Fibroblast of peridontal ligament (primary cell): ENCODE results near the gene ACSL1.

Experiments used
- DNase-seq: peaks from one replicate; pipeline ENCODE4 v3.0.0-alpha.2; 2010; ENCODE audit errors: extremely low read depth

Gene ACSL1

GRCh38 chr4:184811526-184812198 is 14.1 kb downstream of the ACSL1 start:
- no peak for DNase-seq

GRCh38 chr4:184810720-184811119 is 15.0 kb downstream of the ACSL1 start:
- no peak for DNase-seq

GRCh38 chr4:184808713-184809050 is 17.1 kb downstream of the ACSL1 start:
- DNase-seq: peak; percentile 17

- peak; percentile 55 for DNase-seq
Observed at GRCh38 chr4:184807797-184808712, 17.7 kb downstream of the ACSL1 start.

- DNase-seq: no peak
Observed at GRCh38 chr4:184807256-184807655, 18.5 kb downstream of the ACSL1 start.

- no peak for DNase-seq
Observed at GRCh38 chr4:184806711-184807110, 19.1 kb downstream of the ACSL1 start.

- DNase-seq: no peak
Observed at GRCh38 chr4:184806229-184806550, 19.6 kb downstream of the ACSL1 start.

- no peak for DNase-seq
Observed at GRCh38 chr4:184805462-184806228, 20.1 kb downstream of the ACSL1 start.

GRCh38 chr4:184804621-184805020 is 21.1 kb downstream of the ACSL1 start:
- DNase-seq: no peak

- DNase-seq: no peak
Observed at GRCh38 chr4:184803874-184804273, 21.9 kb downstream of the ACSL1 start.

- no peak for DNase-seq
Observed at GRCh38 chr4:184803133-184803532, 22.6 kb downstream of the ACSL1 start.

- DNase-seq: peak; percentile 93
Observed at GRCh38 chr4:184802697-184803015, 23.1 kb downstream of the ACSL1 start.

- DNase-seq: peak; percentile 58
Observed at GRCh38 chr4:184801781-184802696, 23.7 kb downstream of the ACSL1 start.

GRCh38 chr4:184798504-184798903 is 27.3 kb downstream of the ACSL1 start:
- no peak for DNase-seq

- DNase-seq: no peak
Observed at GRCh38 chr4:184796906-184797305, 28.9 kb downstream of the ACSL1 start.

- no peak for DNase-seq
Observed at GRCh38 chr4:184795214-184795844, 30.4 kb downstream of the ACSL1 start.

GRCh38 chr4:184794470-184794869 is 31.3 kb downstream of the ACSL1 start:
- DNase-seq: no peak

GRCh38 chr4:184793735-184794355 is 31.9 kb downstream of the ACSL1 start:
- DNase-seq: no peak

GRCh38 chr4:184792950-184793555 is 32.7 kb downstream of the ACSL1 start:
- peak; percentile 91 for DNase-seq

- DNase-seq: no peak
Observed at GRCh38 chr4:184792334-184792733, 33.4 kb downstream of the ACSL1 start.
